Glutamatergic neuron (in vitro differentiated cells): ENCODE results near the gene ARL10. TPM values are rescaled to one million over a fixed set of nuclear protein-coding genes. Genes with fewer than 3 reads are reported as not detected.

Experiments used
- DNase-seq: peaks from one replicate; pipeline ENCODE4 v3.0.0; 2022
- H3K27ac Mint-ChIP-seq: one replicate; pipeline ENCODE4 v1.8.0; 2020; ENCODE audit warnings: mild to moderate bottlenecking, mixed read lengths, inconsistent platforms; ENCODE audit not compliant: unreplicated experiment
- H3K27me3 Mint-ChIP-seq: one replicate; pipeline ENCODE4 v1.8.0; 2020; ENCODE audit warnings: mild to moderate bottlenecking, moderate library complexity, mixed read lengths, inconsistent platforms; ENCODE audit not compliant: unreplicated experiment
- H3K36me3 Mint-ChIP-seq: one replicate; pipeline ENCODE4 v1.8.0; 2020; ENCODE audit warnings: mild to moderate bottlenecking, mixed read lengths, inconsistent platforms; ENCODE audit not compliant: unreplicated experiment
- H3K4me1 Mint-ChIP-seq: one replicate; pipeline ENCODE4 v1.8.0; 2020; ENCODE audit warnings: mild to moderate bottlenecking, low read depth, mixed read lengths, inconsistent platforms; ENCODE audit not compliant: unreplicated experiment
- H3K4me3 Mint-ChIP-seq: one replicate; pipeline ENCODE4 v1.8.0; 2020; ENCODE audit warnings: mild to moderate bottlenecking, mixed read lengths, inconsistent platforms; ENCODE audit not compliant: unreplicated experiment
- H3K9me3 Mint-ChIP-seq: one replicate; pipeline ENCODE4 v1.8.0; 2020; ENCODE audit warnings: mild to moderate bottlenecking, moderate library complexity, mixed read lengths, inconsistent platforms; ENCODE audit not compliant: unreplicated experiment
- CTCF ChIP-seq: fragments of 200-600 bp; sonication (generic); IDR thresholded peaks from one replicate; pipeline ENCODE4 v1.5.0; 2021; ENCODE audit not compliant: partially characterized antibody, unreplicated experiment
- total RNA-seq: library from RNA; stranded (reverse); fragmentation: NEBNext Ultra II Directional; extraction: Animal tissue kit (Norgen Biotek cat#: 25700); gene quantifications from one replicate; pipeline ENCODE4 v1.2.1, GENCODE V29; 2021; ENCODE audit not compliant: unreplicated experiment

ARL10 gene
- total RNA-seq, 1 donor from 2014 or later: 34.7 TPM

DNA sequence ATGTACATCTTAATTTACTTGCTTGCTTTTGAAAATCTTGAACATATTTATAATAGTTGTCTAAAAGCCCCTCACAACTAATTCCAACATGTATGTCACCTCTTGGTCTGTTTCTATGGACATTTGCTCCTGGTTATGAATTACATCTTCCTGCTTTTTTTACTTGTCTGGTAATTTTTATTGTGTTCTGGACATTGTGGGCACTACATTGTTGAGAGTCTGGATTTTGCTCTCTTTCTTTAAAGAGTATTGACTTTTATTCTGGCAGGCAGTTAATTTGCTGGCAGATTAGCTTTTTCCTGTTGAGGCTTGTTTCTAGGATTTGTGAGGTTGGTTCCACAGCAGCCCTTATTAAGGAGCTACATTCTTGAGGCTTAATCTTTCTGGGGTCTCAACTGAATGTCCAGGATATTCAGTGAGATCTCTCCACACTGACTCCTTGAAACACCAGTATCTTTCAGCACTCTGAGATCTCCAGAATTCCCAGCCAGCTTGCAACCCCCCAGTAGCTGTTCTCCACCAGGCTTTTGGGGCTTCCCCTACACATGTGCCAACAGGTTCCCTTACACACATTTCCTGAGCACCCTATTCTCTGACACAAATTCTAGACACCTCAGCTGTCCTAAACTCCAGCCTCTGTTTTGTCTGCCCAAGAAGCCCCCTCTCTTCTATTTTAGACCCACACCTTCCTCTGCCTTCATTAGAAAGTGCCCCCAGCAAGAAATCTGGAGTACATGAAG lies 31.1 kb upstream of the ARL10 start:
- DNase-seq: no peak
- H3K4me3 Mint-ChIP-seq: no peak overlapping the region
- no peak overlapping the region for H3K27ac Mint-ChIP-seq
- H3K4me1 Mint-ChIP-seq: no peaks in the 10 kb centered on the region
- no peaks in the 10 kb centered on the region for H3K9me3 Mint-ChIP-seq
- TF ChIP-seq CTCF: no peak
- peaks cover 7% of the 10 kb centered on the region for H3K36me3 Mint-ChIP-seq
- H3K27me3 Mint-ChIP-seq: peaks cover 2% of the 10 kb centered on the region

GRCh38 chr5:176337913-176338312 lies 27.4 kb upstream of the ARL10 start:
- no peaks in the 10 kb centered on the region for H3K4me1 Mint-ChIP-seq
- DNase-seq: no peak
- H3K4me3 Mint-ChIP-seq: no peak overlapping the region
- H3K9me3 Mint-ChIP-seq: no peaks in the 10 kb centered on the region
- peaks cover 2% of the 10 kb centered on the region for H3K27me3 Mint-ChIP-seq
- H3K36me3 Mint-ChIP-seq: peaks cover 7% of the 10 kb centered on the region
- H3K27ac Mint-ChIP-seq: no peak overlapping the region
- TF ChIP-seq CTCF: no peak

GRCh38 chr5:176339304-176339703 lies 26.0 kb upstream of the ARL10 start:
- Mint-ChIP-seq H3K36me3 (no peaks in the 10 kb centered on the region), H3K27me3 (peaks cover 2% of the 10 kb centered on the region), H3K9me3 (no peaks in the 10 kb centered on the region), H3K27ac (no peak overlapping the region), H3K4me1 (no peaks in the 10 kb centered on the region), H3K4me3 (no peak overlapping the region)
- TF ChIP-seq CTCF: no peak
- DNase-seq: no peak

DNA sequence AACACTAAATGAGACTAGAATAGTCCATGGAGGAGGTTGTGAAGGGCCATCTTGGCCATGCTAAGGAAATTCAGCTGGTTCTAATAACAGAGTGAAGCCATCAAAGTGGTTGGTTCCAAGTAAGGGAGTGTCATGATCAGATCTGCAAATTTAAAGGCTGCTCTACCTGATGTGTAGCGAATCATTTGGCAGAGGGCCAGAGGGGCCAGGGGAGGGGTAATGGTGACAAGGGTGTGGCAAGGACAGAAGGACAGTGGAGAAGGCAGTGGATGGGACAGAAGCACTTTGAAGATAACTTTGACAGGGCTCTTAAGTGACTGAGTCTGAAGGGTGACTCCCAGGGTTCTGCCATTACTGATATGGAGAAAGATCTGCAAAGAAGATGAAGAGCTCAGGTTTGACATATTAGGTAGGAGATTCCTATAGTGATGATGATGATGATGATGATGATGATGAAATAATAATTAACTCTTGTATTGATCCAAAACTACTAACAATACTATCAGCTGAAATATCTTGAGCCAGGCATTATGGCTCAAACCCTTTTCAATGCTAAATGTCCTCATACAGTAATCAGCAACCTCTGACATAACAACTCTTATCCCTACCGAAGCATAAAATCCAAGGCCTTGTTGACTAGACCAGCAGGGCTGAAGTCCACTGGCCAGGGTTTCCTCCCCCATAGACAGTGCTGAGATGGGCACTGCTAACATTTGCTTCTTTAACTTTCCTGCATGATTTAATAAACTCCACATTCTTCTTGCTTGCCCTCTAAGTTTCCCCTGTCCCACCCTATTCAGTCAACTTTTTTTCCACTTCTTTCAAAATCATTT lies 23.7 kb upstream of the ARL10 start:
- Mint-ChIP-seq H3K9me3 (no peaks in the 10 kb centered on the region), H3K27me3 (peaks cover 2% of the 10 kb centered on the region), H3K4me3 (no peak overlapping the region), H3K36me3 (no peaks in the 10 kb centered on the region), H3K4me1 (no peaks in the 10 kb centered on the region), H3K27ac (no peak overlapping the region)
- TF ChIP-seq CTCF: no peak
- no peak for DNase-seq

GRCh38 chr5:176342158-176342483 lies 23.2 kb upstream of the ARL10 start:
- no peaks in the 10 kb centered on the region for H3K4me1 Mint-ChIP-seq
- no peaks in the 10 kb centered on the region for H3K9me3 Mint-ChIP-seq
- no peak overlapping the region for H3K4me3 Mint-ChIP-seq
- H3K27me3 Mint-ChIP-seq: peaks cover 2% of the 10 kb centered on the region
- H3K36me3 Mint-ChIP-seq: no peaks in the 10 kb centered on the region
- no peak for TF ChIP-seq CTCF
- no peak overlapping the region for H3K27ac Mint-ChIP-seq
- DNase-seq: no peak
